Activated naive CD8-positive, alpha-beta T cell (primary cell): Measurements from ENCODE around the gene SPTSSB.

Experiments used
- H3K27ac Mint-ChIP-seq: one replicate; pipeline ENCODE4 v1.8.0; 2021; ENCODE audit warnings: mixed read lengths
- H3K27me3 Mint-ChIP-seq: one replicate; pipeline ENCODE4 v1.8.0; 2021; ENCODE audit warnings: mixed read lengths
- H3K36me3 Mint-ChIP-seq: one replicate; pipeline ENCODE4 v1.8.0; 2021; ENCODE audit warnings: mixed read lengths
- H3K4me1 Mint-ChIP-seq: one replicate; pipeline ENCODE4 v1.8.0; 2021; ENCODE audit warnings: low read depth, mixed read lengths
- H3K4me3 Mint-ChIP-seq: one replicate; pipeline ENCODE4 v1.8.0; 2021; ENCODE audit warnings: mild to moderate bottlenecking, mixed read lengths
- H3K9me3 Mint-ChIP-seq: one replicate; pipeline ENCODE4 v1.8.0; 2021; ENCODE audit warnings: low read depth, mixed read lengths

Gene SPTSSB

DNA sequence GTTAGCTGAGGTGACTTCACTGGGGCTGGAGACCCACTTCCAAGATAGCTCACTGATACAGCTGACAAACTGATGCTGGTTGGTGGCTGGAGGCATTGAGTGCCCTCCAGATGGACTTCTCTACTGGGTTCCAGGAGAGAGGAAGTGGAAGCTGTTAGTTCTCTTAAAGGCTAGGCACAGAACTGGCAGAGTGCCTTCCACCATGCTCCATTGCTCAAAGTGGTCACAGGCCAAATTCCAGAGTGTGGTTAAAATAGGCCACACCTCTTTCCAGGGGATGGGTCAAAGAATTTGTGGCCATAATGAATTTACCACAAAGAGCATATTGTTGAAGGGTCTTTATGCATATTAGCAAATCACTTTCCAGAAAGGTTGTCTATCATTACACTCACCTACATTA, 76.0 kb downstream of the SPTSSB start:
- Mint-ChIP-seq H3K27ac (no peak overlapping the region), H3K27me3 (peaks cover 1% of the 10 kb centered on the region), H3K4me3 (no peak overlapping the region), H3K36me3 (peaks cover 15% of the 10 kb centered on the region), H3K9me3 (peaks cover 20% of the 10 kb centered on the region), H3K4me1 (no peaks in the 10 kb centered on the region)
